A549 (cell line): Measurements from ENCODE around the gene CLCA4. TPM values are rescaled to one million over a fixed set of nuclear protein-coding genes. Genes with fewer than 3 reads are reported as not detected.

Experiments
- ATAC-seq, 2 experiments: fragments of 200-7000 bp in 1 of 2; fragments of >200 bp in 1 of 2; cut with Nextera tagmentation in 1 of 2; cut with Tn5 transposase in 1 of 2; 3 replicates each; pipeline versions ENCODE4 v1.8.0 to v1.9.1; 2018 to 2020; ENCODE audit warnings: mild to moderate bottlenecking in 1 of 2, moderate library complexity in 1 of 2
- CTCF ChIA-PET: fragments of 300-600 bp; sonication (Branson Sonifier 250); formaldehyde crosslinking; extraction: SDS; loops from one replicate; lab custom pipeline; 2021; ENCODE audit warnings: antibody characterized with exemption, inconsistent platforms; lab: Yijun Ruan, JAX
- POLR2A ChIA-PET: fragments of 350-600 bp; formaldehyde crosslinking; extraction: SDS; loops from one replicate; lab custom pipeline; 2021; ENCODE audit warnings: antibody characterized with exemption, inconsistent platforms; lab: Yijun Ruan, JAX
- DNase-seq, 2 experiments: peaks; one replicate each; pipeline versions ENCODE4 v3.0.0 to v3.0.0-alpha.2; 2011 to 2016; ENCODE audit warnings: low read depth in 1 of 2, low spot score in 1 of 2
- FAIRE-seq: peaks from 2 replicates; lab custom pipeline; 2011; peaks lifted over from hg19 to GRCh38; lab: Jason Lieb, UNC
- H3K27ac ChIP-seq, 2 experiments: fragments of >200 bp; sonication (Bioruptor Twin); formaldehyde crosslinking; 3 replicates each; pipeline ENCODE4 v1.5.1; 2016 to 2017
- H3K4me1 ChIP-seq: fragments of >200 bp; sonication (Bioruptor Twin); formaldehyde crosslinking; 3 replicates; pipeline ENCODE4 v1.6.1; 2016
- H3K4me2 ChIP-seq: fragments of >200 bp; sonication (Bioruptor Twin); formaldehyde crosslinking; 3 replicates; pipeline ENCODE4 v1.6.1; 2016
- H3K4me3 ChIP-seq: fragments of >200 bp; sonication (Bioruptor Twin); formaldehyde crosslinking; 3 replicates; pipeline ENCODE4 v1.5.1; 2016
- H3K9me3 ChIP-seq: fragments of >200 bp; sonication (Bioruptor Twin); formaldehyde crosslinking; 3 replicates; pipeline ENCODE4 v1.6.1; 2016
- BHLHE40 ChIP-seq: IDR thresholded peaks from 2 replicates; pipeline ENCODE4 v1.6.1; 2012; ENCODE audit warnings: low read depth, low read length, inconsistent platforms
- CHD2 ChIP-seq: fragments of 150-350 bp; IDR thresholded peaks from 2 replicates; pipeline ENCODE4 v1.6.1; 2014; ENCODE audit warnings: low read length; ENCODE audit not compliant: partially characterized antibody
- CHD4 ChIP-seq: fragments of 200-600 bp; sonication (generic); IDR thresholded peaks from 2 replicates; pipeline ENCODE4 v1.6.1; 2016; ENCODE audit warnings: antibody characterized with exemption, mild to moderate bottlenecking, borderline replicate concordance
- ELK1 ChIP-seq: fragments of 150-350 bp; IDR thresholded peaks from 2 replicates; pipeline ENCODE4 v1.6.1; 2014; ENCODE audit warnings: low read depth, mild to moderate bottlenecking, low read length
- EP300 ChIP-seq, 2 experiments: fragments of >200 bp; sonication (Bioruptor Twin); formaldehyde crosslinking; IDR thresholded peaks; 2 replicates in 1 of 2; 3 replicates in 1 of 2; pipeline ENCODE4 v1.6.1; 2016 to 2017
- FOSB ChIP-seq: fragments of 250-450 bp; sonication (Bioruptor Pico); IDR thresholded peaks from 2 replicates; pipeline ENCODE4 v1.5.0; 2020; ENCODE audit warnings: mild to moderate bottlenecking, moderate library complexity
- FOXS1 ChIP-seq: fragments of 250-450 bp; sonication (Bioruptor Pico); IDR thresholded peaks from 2 replicates; pipeline ENCODE4 v1.5.0; 2020; ENCODE audit warnings: mild to moderate bottlenecking, moderate library complexity
- HEYL ChIP-seq: fragments of 250-450 bp; sonication (Bioruptor Pico); IDR thresholded peaks from 2 replicates; pipeline ENCODE4 v1.8.0; 2021; ENCODE audit warnings: mild to moderate bottlenecking, moderate library complexity
- HOXB13 ChIP-seq: fragments of 250-450 bp; sonication (Bioruptor Pico); IDR thresholded peaks from 2 replicates; pipeline ENCODE4 v1.5.0; 2020; ENCODE audit warnings: low read depth, mild to moderate bottlenecking, moderate library complexity
- HOXB5 ChIP-seq: fragments of 250-450 bp; sonication (Bioruptor Pico); IDR thresholded peaks from 2 replicates; pipeline ENCODE4 v1.5.0; 2020; ENCODE audit warnings: mild to moderate bottlenecking, moderate library complexity
- JUN ChIP-seq, 2 experiments: fragments of >200 bp; sonication (Bioruptor Twin); formaldehyde crosslinking; IDR thresholded peaks; 2 replicates in 1 of 2; 3 replicates in 1 of 2; pipeline ENCODE4 v1.6.1; 2016 to 2017
- KDM1A ChIP-seq: fragments of 200-600 bp; sonication (generic); IDR thresholded peaks from 2 replicates; pipeline ENCODE4 v1.6.1; 2016; ENCODE audit warnings: low read depth, mild to moderate bottlenecking
- MAZ ChIP-seq: fragments of 150-350 bp; IDR thresholded peaks from 2 replicates; pipeline ENCODE4 v1.6.1; 2014; ENCODE audit warnings: antibody characterized with exemption, low read depth, low read length, borderline replicate concordance
- NR3C1 ChIP-seq: fragments of >200 bp; sonication (Bioruptor Twin); formaldehyde crosslinking; IDR thresholded peaks from 3 replicates; pipeline ENCODE4 v1.6.1; 2017
- RARB ChIP-seq: fragments of 250-450 bp; sonication (Bioruptor Pico); IDR thresholded peaks from 2 replicates; pipeline ENCODE4 v1.8.0; 2021; ENCODE audit warnings: mild to moderate bottlenecking, moderate library complexity
- ZNF302 ChIP-seq: fragments of 250-450 bp; sonication (Bioruptor Pico); IDR thresholded peaks from 2 replicates; pipeline ENCODE4 v1.9.0; 2021; ENCODE audit warnings: inconsistent platforms, mild to moderate bottlenecking, moderate library complexity
- WGBS: methylation state at CpG from one replicate; pipeline ENCODE4 v1.1.6; 2017; ENCODE audit errors: missing lambda C conversion rate; 5-methylcytosine and 5-hydroxymethylcytosine counted together
- polyA plus RNA-seq, 4 experiments: library from polyadenylated mRNA; depleted of rRNA in 3 of 4; stranded (reverse); fragments of >200 nt; fragmentation: RNase III in 1 of 4; extraction: RNeasy Plus Mini Kit Qiagen cat#74134 plus additional on column Dnase treatment in 1 of 4; gene quantifications; 2 replicates in 3 of 4; 3 replicates in 1 of 4; pipeline ENCODE4 v1.2.3, GENCODE V29; 2011 to 2017
- TF ChIP-seq, protein P1 (sequence below): fragments of >200 bp; sonication (Bioruptor Twin); formaldehyde crosslinking; IDR thresholded peaks from 3 replicates; pipeline ENCODE4 v1.6.1; 2016
- TF ChIP-seq, protein P2 (sequence below): fragments of 250-450 bp; sonication (Bioruptor Pico); IDR thresholded peaks from 2 replicates; pipeline ENCODE4 v1.5.0; 2020; ENCODE audit warnings: low read depth, mild to moderate bottlenecking, moderate library complexity
- TF ChIP-seq, protein P3 (sequence below): IDR thresholded peaks from 2 replicates; pipeline ENCODE4 v1.6.1; 2012
- TF ChIP-seq, protein P4 (sequence below): fragments of 450-650 bp; IDR thresholded peaks from 2 replicates; pipeline ENCODE4 v1.6.1; 2014; ENCODE audit warnings: antibody characterized with exemption

CLCA4 gene
- polyA plus RNA-seq, 2 of the 4 experiments (the other 2 are of a cell fraction) = not detected

DNA sequence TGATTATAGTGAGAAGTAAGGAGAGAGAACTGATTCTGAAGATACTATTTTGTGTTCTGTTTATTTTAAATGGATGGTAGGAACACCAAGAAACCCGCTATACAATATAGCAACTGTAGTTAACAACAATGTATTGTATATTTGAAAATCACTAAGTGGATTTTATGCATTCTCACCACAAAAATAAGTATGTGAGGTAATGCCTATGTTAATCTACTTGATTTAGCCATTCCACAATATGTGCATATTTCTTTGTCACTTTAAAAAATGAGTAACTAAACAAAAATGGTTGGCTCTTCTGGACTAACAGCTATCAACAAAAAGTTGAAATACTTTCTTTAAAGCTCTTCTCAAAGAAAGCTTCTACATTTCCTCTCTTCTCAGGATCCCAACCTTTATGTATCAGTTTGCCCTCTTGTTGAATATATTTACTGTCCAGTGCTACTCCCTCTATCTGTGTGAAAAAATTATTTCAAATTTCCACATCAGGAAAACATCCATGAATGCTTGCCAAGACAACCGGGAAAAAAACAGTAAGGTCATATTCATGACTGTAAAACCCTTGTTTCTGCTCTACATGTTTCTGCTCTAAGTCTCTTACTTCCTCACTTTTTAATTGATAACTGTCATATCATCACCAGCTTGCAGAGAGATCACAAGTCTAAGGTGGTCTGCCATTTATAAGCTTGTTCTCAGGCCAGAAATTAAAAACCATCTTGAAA lies 27.0 kb downstream of the CLCA4 start:
- no peaks in the 10 kb centered on the region for H3K9me3 ChIP-seq
- DNase-seq (no peak), ATAC-seq (no peak), FAIRE-seq (no peak)
- H3K4me2 ChIP-seq = no peak overlapping the region
- CTCF ChIA-PET = no interaction called here
- no peak for TF ChIP-seq FOXS1
- TF ChIP-seq, protein P1, sequence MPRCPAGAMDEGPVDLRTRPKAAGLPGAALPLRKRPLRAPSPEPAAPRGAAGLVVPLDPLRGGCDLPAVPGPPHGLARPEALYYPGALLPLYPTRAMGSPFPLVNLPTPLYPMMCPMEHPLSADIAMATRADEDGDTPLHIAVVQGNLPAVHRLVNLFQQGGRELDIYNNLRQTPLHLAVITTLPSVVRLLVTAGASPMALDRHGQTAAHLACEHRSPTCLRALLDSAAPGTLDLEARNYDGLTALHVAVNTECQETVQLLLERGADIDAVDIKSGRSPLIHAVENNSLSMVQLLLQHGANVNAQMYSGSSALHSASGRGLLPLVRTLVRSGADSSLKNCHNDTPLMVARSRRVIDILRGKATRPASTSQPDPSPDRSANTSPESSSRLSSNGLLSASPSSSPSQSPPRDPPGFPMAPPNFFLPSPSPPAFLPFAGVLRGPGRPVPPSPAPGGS = no peak
- TF ChIP-seq HEYL = no peak
- TF ChIP-seq NR3C1 = no peak
- no peak for TF ChIP-seq ZNF302 (CRISPR knock-in tag)
- TF ChIP-seq JUN (IDR thresholded peaks at IDR 0.05) = no peak
- TF ChIP-seq EP300 (IDR thresholded peaks at IDR 0.05) = no peak
- TF ChIP-seq RARB (CRISPR knock-in tag) = no peak
- no peak for TF ChIP-seq FOSB
- no peak for TF ChIP-seq CHD4
- TF ChIP-seq HOXB13 = no peak
- TF ChIP-seq, protein P2, sequence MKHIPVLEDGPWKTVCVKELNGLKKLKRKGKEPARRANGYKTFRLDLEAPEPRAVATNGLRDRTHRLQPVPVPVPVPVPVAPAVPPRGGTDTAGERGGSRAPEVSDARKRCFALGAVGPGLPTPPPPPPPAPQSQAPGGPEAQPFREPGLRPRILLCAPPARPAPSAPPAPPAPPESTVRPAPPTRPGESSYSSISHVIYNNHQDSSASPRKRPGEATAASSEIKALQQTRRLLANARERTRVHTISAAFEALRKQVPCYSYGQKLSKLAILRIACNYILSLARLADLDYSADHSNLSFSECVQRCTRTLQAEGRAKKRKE (CRISPR knock-in tag) = no peak
- no peak for TF ChIP-seq KDM1A
- TF ChIP-seq BHLHE40 = no peak
- TF ChIP-seq HOXB5 (CRISPR knock-in tag) = no peak
- TF ChIP-seq, protein P3, sequence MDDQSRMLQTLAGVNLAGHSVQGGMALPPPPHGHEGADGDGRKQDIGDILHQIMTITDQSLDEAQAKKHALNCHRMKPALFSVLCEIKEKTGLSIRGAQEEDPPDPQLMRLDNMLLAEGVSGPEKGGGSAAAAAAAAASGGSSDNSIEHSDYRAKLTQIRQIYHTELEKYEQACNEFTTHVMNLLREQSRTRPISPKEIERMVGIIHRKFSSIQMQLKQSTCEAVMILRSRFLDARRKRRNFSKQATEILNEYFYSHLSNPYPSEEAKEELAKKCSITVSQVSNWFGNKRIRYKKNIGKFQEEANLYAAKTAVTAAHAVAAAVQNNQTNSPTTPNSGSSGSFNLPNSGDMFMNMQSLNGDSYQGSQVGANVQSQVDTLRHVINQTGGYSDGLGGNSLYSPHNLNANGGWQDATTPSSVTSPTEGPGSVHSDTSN = no peak
- TF ChIP-seq MAZ = no peak
- TF ChIP-seq CHD2 = no peak
- TF ChIP-seq, protein P4, sequence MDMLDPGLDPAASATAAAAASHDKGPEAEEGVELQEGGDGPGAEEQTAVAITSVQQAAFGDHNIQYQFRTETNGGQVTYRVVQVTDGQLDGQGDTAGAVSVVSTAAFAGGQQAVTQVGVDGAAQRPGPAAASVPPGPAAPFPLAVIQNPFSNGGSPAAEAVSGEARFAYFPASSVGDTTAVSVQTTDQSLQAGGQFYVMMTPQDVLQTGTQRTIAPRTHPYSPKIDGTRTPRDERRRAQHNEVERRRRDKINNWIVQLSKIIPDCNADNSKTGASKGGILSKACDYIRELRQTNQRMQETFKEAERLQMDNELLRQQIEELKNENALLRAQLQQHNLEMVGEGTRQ = no peak
- H3K4me3 ChIP-seq = no peak overlapping the region
- POLR2A ChIA-PET = no interaction called here
- no peak overlapping the region for H3K27ac ChIP-seq
- WGBS = 12% methylated on average over 2 of the region's 2 CpGs
- no peaks in the 10 kb centered on the region for H3K4me1 ChIP-seq

DNA sequence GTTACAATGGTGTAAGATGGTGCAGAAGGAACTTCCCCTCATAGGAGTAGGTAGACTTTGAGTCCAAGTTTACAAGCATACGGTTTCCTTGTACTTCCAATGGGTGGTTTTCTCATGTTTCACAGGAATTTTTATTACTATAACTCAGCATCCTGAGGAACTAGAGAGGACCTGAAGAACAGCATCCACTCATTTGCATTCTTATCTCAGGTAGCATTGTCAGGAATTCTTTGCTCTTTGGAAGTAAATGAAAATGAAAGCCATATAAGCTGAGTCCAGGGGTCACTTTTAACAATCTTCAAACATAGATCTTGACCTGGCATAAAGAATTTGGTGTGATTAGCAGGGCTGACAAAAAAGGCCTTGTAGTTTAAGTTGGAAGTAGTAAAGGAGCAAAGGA lies 34.4 kb downstream of the CLCA4 start:
- TF ChIP-seq FOXS1 (no peak), ELK1 (no peak)
- TF ChIP-seq, protein P4 = no peak
- ATAC-seq = no peak
- no peaks in the 10 kb centered on the region for H3K4me1 ChIP-seq
- no peak overlapping the region for H3K4me3 ChIP-seq
- CTCF ChIA-PET = no interaction called here
- POLR2A ChIA-PET = no interaction called here
- H3K27ac ChIP-seq = no peak overlapping the region
- FAIRE-seq = no peak
- WGBS = 5% methylated on average over 1 of the region's 1 CpG
- H3K4me2 ChIP-seq = no peak overlapping the region
- H3K9me3 ChIP-seq = no peaks in the 10 kb centered on the region
- no peak for DNase-seq
